Naive thymus-derived CD4-positive, alpha-beta T cell (primary cell): ENCODE data around the gene CISTR. TPM values are rescaled to one million over a fixed set of nuclear protein-coding genes. Genes with fewer than 3 reads are reported as not detected.
A peak's percentile ranks its signal among the peaks of the same experiment; 100 is the strongest.

Source experiments
- ATAC-seq: fragments of 150-1000 bp; cut with Tn5 transposase; 2 replicates; pipeline ENCODE4 v1.10.0; 2021; ENCODE audit warnings: mild to moderate bottlenecking, moderate library complexity
- CTCF ChIA-PET: fragments of 350-600 bp; sonication (Branson Sonifier 250); formaldehyde crosslinking; loops from one replicate; lab custom pipeline; 2021; ENCODE audit warnings: antibody characterized with exemption; lab: Charles Lee
- POLR2A ChIA-PET: fragments of 350-600 bp; sonication (Branson Sonifier 250); formaldehyde crosslinking; loops from one replicate; lab custom pipeline; 2021; ENCODE audit warnings: antibody characterized with exemption, inconsistent platforms; lab: Charles Lee
- DNase-seq, 9 donors: peaks; one replicate each; pipeline versions ENCODE4 v3.0.0 to v3.0.0-alpha.2; 2020 to 2022; ENCODE audit warnings: mixed read lengths in 1 of 9
- H3K27ac ChIP-seq: one replicate; pipeline ENCODE4 v1.7.0; 2013; ENCODE audit warnings: mild to moderate bottlenecking, low read depth, low read length, moderate library complexity
- H3K27me3 ChIP-seq, 2 donors: one replicate each; pipeline ENCODE4 v1.7.0; 2013; ENCODE audit warnings: low read length in 2 of 2, mild to moderate bottlenecking in 2 of 2, moderate library complexity in 2 of 2; ENCODE audit not compliant: control insufficient read depth in 2 of 2, insufficient read depth in 2 of 2
- H3K36me3 ChIP-seq, 3 experiments: 1 replicate in 2 of 3; 2 replicates in 1 of 3; pipeline ENCODE4 v1.7.0; 2013; ENCODE audit warnings: low read length in 3 of 3, mild to moderate bottlenecking in 3 of 3, moderate library complexity in 1 of 3; ENCODE audit not compliant: insufficient read depth in 3 of 3, control insufficient read depth in 2 of 3
- H3K4me1 ChIP-seq, 2 donors: one replicate each; pipeline ENCODE4 v1.7.0; 2013; ENCODE audit warnings: low read length in 2 of 2, mild to moderate bottlenecking in 2 of 2, moderate library complexity in 1 of 2; ENCODE audit not compliant: control insufficient read depth in 2 of 2, insufficient read depth in 2 of 2
- H3K4me3 ChIP-seq: 2 replicates; pipeline ENCODE4 v1.7.0; 2013; ENCODE audit warnings: mild to moderate bottlenecking, low read length
- H3K9me3 ChIP-seq, 3 experiments: 1 replicate in 2 of 3; 2 replicates in 1 of 3; pipeline ENCODE4 v1.7.0; 2013; ENCODE audit warnings: low read length in 3 of 3; ENCODE audit not compliant: control insufficient read depth in 2 of 3
- H3K27ac Mint-ChIP-seq, 9 donors: one replicate each; pipeline ENCODE4 v1.8.0; 2020 to 2022; ENCODE audit warnings: mixed read lengths in 9 of 9, mild to moderate bottlenecking in 8 of 9, moderate library complexity in 5 of 9, inconsistent platforms in 2 of 9
- H3K27me3 Mint-ChIP-seq, 5 donors: one replicate each; pipeline ENCODE4 v1.8.0; 2021 to 2022; ENCODE audit warnings: mixed read lengths in 5 of 5, mild to moderate bottlenecking in 1 of 5
- H3K36me3 Mint-ChIP-seq, 5 donors: one replicate each; pipeline ENCODE4 v1.8.0; 2020 to 2022; ENCODE audit warnings: mixed read lengths in 5 of 5, mild to moderate bottlenecking in 3 of 5, inconsistent platforms in 1 of 5
- H3K4me1 Mint-ChIP-seq, 7 donors: one replicate each; pipeline ENCODE4 v1.8.0; 2020 to 2022; ENCODE audit warnings: mixed read lengths in 7 of 7, mild to moderate bottlenecking in 3 of 7, inconsistent platforms in 1 of 7
- H3K4me3 Mint-ChIP-seq, 10 donors: one replicate each; pipeline ENCODE4 v1.8.0; 2020 to 2022; ENCODE audit warnings: mild to moderate bottlenecking in 10 of 10, mixed read lengths in 10 of 10, moderate library complexity in 6 of 10, inconsistent platforms in 2 of 10
- H3K9me3 Mint-ChIP-seq, 11 donors: one replicate each; pipeline ENCODE4 v1.8.0; 2020 to 2022; ENCODE audit warnings: mixed read lengths in 11 of 11, mild to moderate bottlenecking in 4 of 11, inconsistent platforms in 1 of 11, moderate library complexity in 1 of 11
- intact Hi-C, 2 donors: fragments of 100-400 bp; cut with micrococcal nuclease; formaldehyde crosslinking; loops; one replicate each; pipeline ENCODE4 v1.15.1; 2023
- polyA plus RNA-seq, 2 donors: library from polyadenylated mRNA; unstranded; fragments of 300-500 nt; fragmentation: Illumina TruSeq; gene quantifications; one replicate each; pipeline ENCODE4 v1.2.3, GENCODE V29; 2021
- total RNA-seq, 6 experiments: library from RNA in 5 of 6; stranded (reverse) in 5 of 6; gene quantifications; 1 replicate in 5 of 6; 2 replicates in 1 of 6; pipeline ENCODE4 v1.2.3 and lab custom pipeline; 2021 to 2026

Gene CISTR
- total and polyA plus RNA-seq, 7 experiments from 2014 or later = not detected

DNA sequence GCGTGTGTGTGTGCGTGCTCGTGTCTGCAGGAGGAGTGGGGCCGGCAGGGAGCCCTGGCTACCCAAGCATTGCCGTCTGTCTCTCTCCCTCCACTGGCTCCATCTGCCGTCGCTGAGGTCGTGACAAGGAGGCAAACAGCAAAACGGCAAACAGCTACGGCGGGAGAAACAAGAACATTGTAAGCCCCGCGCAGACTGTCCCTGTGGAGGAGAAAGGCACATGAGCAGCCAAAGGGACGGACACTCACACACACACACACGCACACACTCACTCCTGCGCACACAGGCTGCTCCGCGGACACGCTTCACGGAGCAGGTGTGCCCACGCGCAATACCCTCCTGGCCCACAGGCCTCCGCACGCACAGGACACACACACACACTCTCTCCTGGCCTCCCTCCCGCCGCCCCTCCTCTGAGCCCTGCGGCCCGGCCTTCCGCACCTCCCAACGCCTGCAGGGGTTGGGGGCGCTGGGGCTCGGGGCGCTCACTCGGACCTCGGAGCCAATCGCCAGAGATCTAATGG lies 905 bp downstream of the CISTR start:
- no peak for DNase-seq
- POLR2A ChIA-PET = interaction anchor here (1.0 kb wide), 1 partner anchor 24 kb away, joined by 3 read pairs; the partner anchor contains the start of gene CALCOCO1
- H3K27ac Mint-ChIP-seq = peak overlapping the region in 1 of 9 donors; percentile 17
- intact Hi-C loops = loop anchor here in 1 of 2 donors (10.0 kb wide), 1 partner anchor 524 kb away; no protein-coding TSS in a partner anchor
- H3K9me3 Mint-ChIP-seq = peaks cover 0 to 4% (median 0%) of the 10 kb centered on the region in 11 donors
- H3K4me1 Mint-ChIP-seq = peaks cover 0 to 24% (median 4%) of the 10 kb centered on the region in 7 donors
- H3K27me3 ChIP-seq = no peaks in the 10 kb centered on the region
- H3K36me3 Mint-ChIP-seq = no peaks in the 10 kb centered on the region
- CTCF ChIA-PET = interaction anchor here (0.6 to 1.4 kb wide), 2 partner anchors 49 to 51 kb away, joined by 3 to 5 read pairs; no protein-coding TSS in a partner anchor
- H3K4me3 ChIP-seq = peak overlapping the region; percentile 49
- H3K9me3 ChIP-seq = no peaks in the 10 kb centered on the region
- no peak overlapping the region for H3K27ac ChIP-seq
- H3K4me3 Mint-ChIP-seq = no peak overlapping the region
- peaks cover 9 to 23% of the 10 kb centered on the region in 2 donors for H3K4me1 ChIP-seq
- ATAC-seq = peak; percentile 12
- H3K27me3 Mint-ChIP-seq = peaks cover under 1 to 11% (median 5%) of the 10 kb centered on the region in 5 donors
- H3K36me3 ChIP-seq = no peaks in the 10 kb centered on the region

DNA sequence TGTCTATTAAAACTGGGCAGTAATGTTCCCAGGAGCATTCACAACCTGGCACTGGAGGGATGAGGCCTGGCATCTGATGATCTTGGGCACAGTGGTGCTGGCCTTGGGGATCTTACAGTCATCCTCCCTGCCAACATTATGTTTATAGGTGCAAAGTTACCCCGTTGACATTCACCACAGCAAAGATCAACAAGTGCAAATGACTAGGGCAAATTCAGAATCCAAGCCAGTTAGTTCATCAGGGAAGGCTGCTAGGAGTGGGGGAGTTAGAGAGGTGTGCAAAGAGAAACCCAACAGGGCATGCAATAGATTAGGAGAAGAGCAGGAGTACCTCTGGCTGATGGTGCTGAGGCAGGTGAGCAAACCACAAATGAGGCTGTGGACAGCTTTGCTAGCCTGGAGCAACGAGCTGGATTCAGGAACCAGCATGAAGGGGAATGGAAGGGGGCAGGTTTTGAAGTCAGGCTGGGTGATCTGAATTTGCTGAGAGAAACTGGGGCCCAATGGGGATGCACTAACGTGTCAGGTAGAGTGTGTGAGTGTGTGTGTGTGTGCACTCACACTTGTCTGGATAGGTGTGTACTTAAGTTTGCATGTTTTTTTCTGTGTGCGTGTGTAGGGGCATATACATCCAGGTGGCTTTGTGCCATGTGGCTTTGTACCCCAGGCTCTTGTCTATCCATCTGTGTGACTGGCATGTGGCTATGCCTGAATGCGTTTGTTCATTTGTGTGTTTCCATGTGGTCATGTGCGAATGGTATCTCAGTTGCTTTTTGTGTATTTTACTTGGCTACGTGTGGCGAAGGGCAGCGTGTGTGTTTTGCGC lies 1.6 kb downstream of the CISTR start:
- Mint-ChIP-seq H3K27ac (peak overlapping the region in 1 of 9 donors; percentile 11), H3K27me3 (peaks cover 6 to 13% (median 9%) of the 10 kb centered on the region in 5 donors), H3K9me3 (peaks cover 0 to 4% (median 0%) of the 10 kb centered on the region in 11 donors), H3K4me3 (no peak overlapping the region), H3K36me3 (no peaks in the 10 kb centered on the region), H3K4me1 (peaks cover 0 to 17% (median 4%) of the 10 kb centered on the region in 7 donors)
- H3K4me3 ChIP-seq = no peak overlapping the region
- POLR2A ChIA-PET = no interaction called here
- no peak overlapping the region for H3K27ac ChIP-seq
- H3K36me3 ChIP-seq = no peaks in the 10 kb centered on the region
- intact Hi-C loops = loop anchor here (5.0 to 10.0 kb wide), 3 partner anchors 123 to 525 kb away; partner anchors contain the start of gene ATF7 (in 1 of the 2)
- no peak for DNase-seq
- no peak for ATAC-seq
- CTCF ChIA-PET = interaction anchor here (0.6 to 1.4 kb wide), 3 partner anchors 48 to 628 kb away, joined by 3 to 5 read pairs (median 3); no protein-coding TSS in a partner anchor
- H3K4me1 ChIP-seq = peaks cover 9 to 23% of the 10 kb centered on the region in 2 donors
- H3K27me3 ChIP-seq = no peaks in the 10 kb centered on the region
- H3K9me3 ChIP-seq = no peaks in the 10 kb centered on the region

DNA sequence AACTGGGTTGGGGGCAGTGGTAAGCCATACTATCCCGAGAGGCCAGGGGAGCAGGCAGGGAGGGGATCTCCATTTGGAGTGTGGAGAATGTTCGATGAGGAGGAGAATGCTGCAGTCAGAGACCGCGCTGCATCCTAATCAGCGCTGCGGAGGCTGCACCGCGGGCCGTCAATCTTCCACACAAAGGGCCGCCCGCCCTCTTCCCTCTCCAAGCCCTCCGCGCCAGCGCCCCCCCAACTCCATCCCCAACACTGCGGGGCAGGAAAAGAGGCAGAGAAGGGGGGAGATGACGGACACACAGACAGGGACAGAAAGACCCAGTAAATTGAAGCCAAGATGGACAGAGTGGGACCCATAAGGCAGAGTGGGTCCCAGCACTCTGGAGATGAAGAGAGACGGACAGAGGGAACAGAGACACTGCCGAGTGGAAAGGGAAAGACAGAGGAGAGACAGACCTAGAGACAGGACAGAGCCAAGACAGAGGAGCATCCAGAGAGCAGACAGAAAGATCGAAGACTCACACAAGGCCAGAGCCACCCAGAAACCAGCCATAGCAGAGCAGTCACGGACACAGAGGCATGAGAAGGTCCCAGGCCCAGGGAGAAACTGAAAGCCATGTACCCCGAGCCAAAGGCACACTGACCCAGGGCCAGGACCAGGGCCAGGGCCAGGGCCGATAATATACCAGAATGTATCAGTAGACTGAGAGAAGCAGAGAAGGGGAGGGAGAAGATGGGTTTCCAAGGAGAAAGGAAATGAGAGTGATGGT lies 3.5 kb downstream of the CISTR start:
- Histone ChIP-seq H3K4me1 (peaks cover 9 to 23% of the 10 kb centered on the region in 2 donors), H3K36me3 (no peaks in the 10 kb centered on the region), H3K27ac (no peak overlapping the region), H3K27me3 (no peaks in the 10 kb centered on the region), H3K9me3 (no peaks in the 10 kb centered on the region), H3K4me3 (no peak overlapping the region)
- ChIA-PET POLR2A (no interaction called here), CTCF (interaction anchor here (0.8 to 6.2 kb wide), 7 partner anchors 9 to 52 kb away, joined by 3 to 143 read pairs (median 55); no protein-coding TSS in a partner anchor)
- peaks cover 0 to 4% (median 0%) of the 10 kb centered on the region in 11 donors for H3K9me3 Mint-ChIP-seq
- peaks cover 21 to 33% (median 23%) of the 10 kb centered on the region in 5 donors for H3K27me3 Mint-ChIP-seq
- no peaks in the 10 kb centered on the region for H3K36me3 Mint-ChIP-seq
- intact Hi-C loops = loop anchor here in 1 of 2 donors (5.0 kb wide), 2 partner anchors 121 to 464 kb away; partner anchors contain the start of gene ATF7
- peaks cover 3 to 21% (median 6%) of the 10 kb centered on the region in 7 donors for H3K4me1 Mint-ChIP-seq
- H3K4me3 Mint-ChIP-seq = peak overlapping the region in 3 of 10 donors; percentile 3 to 77 (median 47)
- DNase-seq = no peak
- no peak overlapping the region for H3K27ac Mint-ChIP-seq
- ATAC-seq = no peak

DNA sequence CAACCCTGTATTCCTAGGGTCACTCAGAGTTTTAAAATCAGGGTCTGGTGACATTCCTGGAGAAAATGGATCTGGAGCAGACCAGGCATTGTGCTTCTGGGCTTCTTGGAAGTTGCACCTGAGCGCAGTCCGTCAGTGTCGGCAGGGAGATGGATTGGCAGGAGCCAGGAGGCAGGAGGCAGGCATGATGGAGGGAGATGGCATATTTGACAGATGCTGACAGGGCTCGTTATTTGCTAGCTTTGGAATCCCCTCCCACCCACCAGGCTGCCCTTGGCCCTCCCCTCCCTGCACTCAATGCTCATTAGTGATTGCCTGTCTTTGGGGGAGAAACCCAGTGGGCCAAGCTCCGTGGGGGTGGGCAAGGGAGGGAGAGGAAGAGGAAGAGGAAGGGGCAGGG lies 4.7 kb downstream of the CISTR start:
- CTCF ChIA-PET = interaction anchor here (0.8 to 6.2 kb wide), 14 partner anchors 8 to 469 kb away, joined by 3 to 143 read pairs (median 10); partner anchors contain the start of gene CALCOCO1
- H3K4me1 Mint-ChIP-seq = peaks cover 3 to 26% (median 7%) of the 10 kb centered on the region in 7 donors

DNA sequence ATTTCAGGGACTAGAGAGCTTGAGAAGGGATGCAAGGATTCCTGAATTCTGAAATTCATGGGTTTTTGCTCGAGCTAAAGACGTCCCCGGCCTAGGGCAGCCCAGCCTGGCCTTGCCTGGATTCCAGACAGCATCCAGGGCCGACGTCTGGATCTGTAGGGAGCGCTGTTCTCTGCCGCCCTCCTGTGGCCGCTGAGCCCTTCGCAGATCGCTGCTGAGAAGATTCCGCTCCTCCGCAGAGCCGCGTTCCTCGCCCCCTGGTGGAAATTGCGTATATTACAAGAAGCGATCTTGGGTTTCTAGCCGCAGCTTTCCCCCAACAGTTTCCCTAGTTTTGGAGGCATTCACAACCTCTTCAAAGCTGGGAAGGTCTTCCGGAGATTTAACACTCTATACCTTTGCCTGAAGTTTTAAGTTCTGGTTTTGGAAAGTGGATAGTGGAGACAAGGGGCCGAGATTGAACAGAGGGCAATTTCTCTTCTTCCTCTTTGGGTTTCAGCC lies 5.1 kb downstream of the CISTR start:
- ChIA-PET POLR2A (interaction anchor here (1.1 to 2.0 kb wide), 3 partner anchors 19 to 46 kb away, joined by 3 to 13 read pairs (median 8); partner anchors contain the start of gene CALCOCO1), CTCF (interaction anchor here (0.7 to 6.2 kb wide), 20 partner anchors 9 to 470 kb away, joined by 3 to 143 read pairs (median 8); partner anchors contain the start of genes ATP5MC2 and CALCOCO1)
- H3K36me3 Mint-ChIP-seq = no peaks in the 10 kb centered on the region
- H3K27me3 ChIP-seq = no peaks in the 10 kb centered on the region
- H3K36me3 ChIP-seq = no peaks in the 10 kb centered on the region
- H3K4me1 ChIP-seq = peaks cover 9 to 20% of the 10 kb centered on the region in 2 donors
- ATAC-seq (peak; percentile 95), DNase-seq (peak; percentile 71 to 89 (median 84))
- peak overlapping the region in 8 of 10 donors; percentile 52 to 78 (median 66) for H3K4me3 Mint-ChIP-seq
- H3K27ac Mint-ChIP-seq = no peak overlapping the region
- no peak overlapping the region for H3K4me3 ChIP-seq
- H3K27me3 Mint-ChIP-seq = peaks cover 31 to 47% (median 35%) of the 10 kb centered on the region in 5 donors
- intact Hi-C loops = loop anchor here (1.0 to 5.0 kb wide), 8 partner anchors 11 to 466 kb away; partner anchors contain the start of genes ATF7 (in 1 of the 2), ATP5MC2 (in 1 of the 2) and CALCOCO1 (in 1 of the 2)
- no peaks in the 10 kb centered on the region for H3K9me3 ChIP-seq
- H3K9me3 Mint-ChIP-seq = peaks cover 0 to 4% (median 0%) of the 10 kb centered on the region in 11 donors
- peaks cover 3 to 26% (median 7%) of the 10 kb centered on the region in 7 donors for H3K4me1 Mint-ChIP-seq
- no peak overlapping the region for H3K27ac ChIP-seq

More for the DNA sequence above, 4.7 kb downstream of the CISTR start:
- Histone ChIP-seq H3K9me3 (no peaks in the 10 kb centered on the region), H3K36me3 (no peaks in the 10 kb centered on the region), H3K4me3 (no peak overlapping the region), H3K27me3 (no peaks in the 10 kb centered on the region), H3K4me1 (peaks cover 9 to 21% of the 10 kb centered on the region in 2 donors), H3K27ac (no peak overlapping the region)
- DNase-seq (no peak), ATAC-seq (no peak)
- Mint-ChIP-seq H3K27me3 (peaks cover 30 to 43% (median 33%) of the 10 kb centered on the region in 5 donors), H3K27ac (no peak overlapping the region), H3K36me3 (no peaks in the 10 kb centered on the region), H3K4me3 (peak overlapping the region in 8 of 10 donors; percentile 52 to 78 (median 66)), H3K9me3 (peaks cover 0 to 4% (median 0%) of the 10 kb centered on the region in 11 donors)
- POLR2A ChIA-PET = interaction anchor here (2.0 kb wide), 2 partner anchors 19 to 45 kb away, joined by 8 to 13 read pairs; partner anchors contain the start of gene CALCOCO1
- intact Hi-C loops = loop anchor here (2.0 to 5.0 kb wide), 3 partner anchors 120 to 465 kb away; partner anchors contain the start of gene ATF7 (in 1 of the 2)
